Memory B cell (primary cell): ENCODE data around the gene STK39.

Experiments used
- ATAC-seq: fragments of 150-1000 bp; cut with Tn5 transposase; 2 replicates; pipeline ENCODE4 v1.10.0; 2021; ENCODE audit warnings: low read depth, mild to moderate bottlenecking, moderate library complexity
- DNase-seq, 2 donors: peaks; one replicate each; pipeline ENCODE4 v3.0.0; 2022; ENCODE audit warnings: low spot score in 2 of 2
- H3K27ac Mint-ChIP-seq: one replicate; pipeline ENCODE4 v1.8.0; 2022; ENCODE audit warnings: mild to moderate bottlenecking, moderate library complexity, mixed read lengths
- H3K27me3 Mint-ChIP-seq: one replicate; pipeline ENCODE4 v1.8.0; 2022; ENCODE audit warnings: mixed read lengths
- H3K36me3 Mint-ChIP-seq: one replicate; pipeline ENCODE4 v1.8.0; 2022; ENCODE audit warnings: mild to moderate bottlenecking, mixed read lengths
- H3K4me1 Mint-ChIP-seq: one replicate; pipeline ENCODE4 v1.8.0; 2022; ENCODE audit warnings: mixed read lengths
- H3K4me3 Mint-ChIP-seq: one replicate; pipeline ENCODE4 v1.8.0; 2022; ENCODE audit warnings: mild to moderate bottlenecking, moderate library complexity, mixed read lengths
- H3K9me3 Mint-ChIP-seq: one replicate; pipeline ENCODE4 v1.8.0; 2022; ENCODE audit warnings: mixed read lengths

STK39 gene

GRCh38 chr2:168254158-168254935, 7.0 kb upstream of the STK39 start:
- H3K4me3 Mint-ChIP-seq = no peak overlapping the region
- no peaks in the 10 kb centered on the region for H3K9me3 Mint-ChIP-seq

GRCh38 chr2:168253379-168253778, 6.0 kb upstream of the STK39 start:
- H3K36me3 Mint-ChIP-seq = no peaks in the 10 kb centered on the region
- H3K4me3 Mint-ChIP-seq = no peak overlapping the region
- no peaks in the 10 kb centered on the region for H3K27me3 Mint-ChIP-seq
- no peaks in the 10 kb centered on the region for H3K9me3 Mint-ChIP-seq
- ATAC-seq (no peak), DNase-seq (no peak)
- H3K27ac Mint-ChIP-seq = no peak overlapping the region
- H3K4me1 Mint-ChIP-seq = no peaks in the 10 kb centered on the region

More at GRCh38 chr2:168254158-168254935, 7.0 kb upstream of the STK39 start:
- H3K27me3 Mint-ChIP-seq = no peaks in the 10 kb centered on the region
- ATAC-seq (no peak), DNase-seq (no peak)
- H3K36me3 Mint-ChIP-seq = no peaks in the 10 kb centered on the region
- no peaks in the 10 kb centered on the region for H3K4me1 Mint-ChIP-seq
- no peak overlapping the region for H3K27ac Mint-ChIP-seq

- ATAC-seq (no peak), DNase-seq (no peak)
- Mint-ChIP-seq H3K9me3 (no peaks in the 10 kb centered on the region), H3K36me3 (no peaks in the 10 kb centered on the region), H3K27ac (no peak overlapping the region), H3K4me3 (no peak overlapping the region), H3K27me3 (no peaks in the 10 kb centered on the region), H3K4me1 (no peaks in the 10 kb centered on the region)
Measured at GRCh38 chr2:168252976-168253375, 5.6 kb upstream of the STK39 start.

GRCh38 chr2:168246483-168247340, 683 bp downstream of the STK39 start:
- ATAC-seq = peak; percentile 65
- peak overlapping the region; percentile 87 for H3K4me3 Mint-ChIP-seq
- H3K4me1 Mint-ChIP-seq = peaks cover 14% of the 10 kb centered on the region
- no peaks in the 10 kb centered on the region for H3K27me3 Mint-ChIP-seq
- DNase-seq = peak; percentile 64 to 72
- H3K9me3 Mint-ChIP-seq = no peaks in the 10 kb centered on the region
- no peaks in the 10 kb centered on the region for H3K36me3 Mint-ChIP-seq
- H3K27ac Mint-ChIP-seq = peak overlapping the region; percentile 78

GRCh38 chr2:168246072-168246482, 1.3 kb downstream of the STK39 start:
- Mint-ChIP-seq H3K27ac (peak overlapping the region; percentile 78), H3K4me3 (peak overlapping the region; percentile 86), H3K4me1 (peaks cover 14% of the 10 kb centered on the region), H3K27me3 (no peaks in the 10 kb centered on the region), H3K36me3 (no peaks in the 10 kb centered on the region), H3K9me3 (no peaks in the 10 kb centered on the region)
- no peak for DNase-seq
- no peak for ATAC-seq

- Mint-ChIP-seq H3K27ac (peak overlapping the region; percentile 65), H3K9me3 (no peaks in the 10 kb centered on the region), H3K4me1 (peaks cover 14% of the 10 kb centered on the region), H3K36me3 (no peaks in the 10 kb centered on the region), H3K27me3 (no peaks in the 10 kb centered on the region), H3K4me3 (peak overlapping the region; percentile 79)
- no peak for ATAC-seq
- no peak for DNase-seq
Measured at GRCh38 chr2:168245074-168245825, 2.1 kb downstream of the STK39 start.

- Mint-ChIP-seq H3K27ac (peak overlapping the region; percentile 65), H3K9me3 (no peaks in the 10 kb centered on the region), H3K36me3 (no peaks in the 10 kb centered on the region), H3K4me3 (peak overlapping the region; percentile 2), H3K27me3 (no peaks in the 10 kb centered on the region), H3K4me1 (peaks cover 14% of the 10 kb centered on the region)
- ATAC-seq (no peak), DNase-seq (peak in 1 of 2 donors; percentile 9)
Measured at GRCh38 chr2:168244318-168244717, 3.1 kb downstream of the STK39 start.

- no peaks in the 10 kb centered on the region for H3K27me3 Mint-ChIP-seq
- no peak overlapping the region for H3K4me3 Mint-ChIP-seq
- peaks cover 14% of the 10 kb centered on the region for H3K4me1 Mint-ChIP-seq
- H3K27ac Mint-ChIP-seq = no peak overlapping the region
- DNase-seq = no peak
- ATAC-seq = no peak
- no peaks in the 10 kb centered on the region for H3K36me3 Mint-ChIP-seq
- no peaks in the 10 kb centered on the region for H3K9me3 Mint-ChIP-seq
Measured at GRCh38 chr2:168243061-168243460, 4.3 kb downstream of the STK39 start.

GRCh38 chr2:168241746-168242145, 5.6 kb downstream of the STK39 start:
- no peak for ATAC-seq
- DNase-seq = no peak
- Mint-ChIP-seq H3K4me1 (peaks cover 14% of the 10 kb centered on the region), H3K36me3 (peaks cover 1% of the 10 kb centered on the region), H3K4me3 (no peak overlapping the region), H3K27ac (no peak overlapping the region), H3K9me3 (no peaks in the 10 kb centered on the region), H3K27me3 (no peaks in the 10 kb centered on the region)

GRCh38 chr2:168241208-168241607, 6.2 kb downstream of the STK39 start:
- Mint-ChIP-seq H3K4me1 (peaks cover 13% of the 10 kb centered on the region), H3K27ac (no peak overlapping the region), H3K27me3 (no peaks in the 10 kb centered on the region), H3K9me3 (no peaks in the 10 kb centered on the region), H3K36me3 (peaks cover 1% of the 10 kb centered on the region), H3K4me3 (no peak overlapping the region)
- no peak for ATAC-seq
- DNase-seq = no peak

- Mint-ChIP-seq H3K4me1 (peaks cover 4% of the 10 kb centered on the region), H3K27me3 (no peaks in the 10 kb centered on the region), H3K9me3 (no peaks in the 10 kb centered on the region), H3K27ac (no peak overlapping the region), H3K4me3 (no peak overlapping the region), H3K36me3 (peaks cover 1% of the 10 kb centered on the region)
- ATAC-seq = no peak
- DNase-seq = no peak
Measured at GRCh38 chr2:168239281-168239680, 8.1 kb downstream of the STK39 start.

- ATAC-seq (no peak), DNase-seq (no peak)
Measured at GRCh38 chr2:168237741-168238140, 9.7 kb downstream of the STK39 start.

GRCh38 chr2:168234407-168235085, 12.8 kb downstream of the STK39 start:
- DNase-seq = no peak
- H3K27me3 Mint-ChIP-seq = no peaks in the 10 kb centered on the region
- peaks cover 14% of the 10 kb centered on the region for H3K36me3 Mint-ChIP-seq
- ATAC-seq = no peak
- H3K4me3 Mint-ChIP-seq = no peak overlapping the region
- no peak overlapping the region for H3K27ac Mint-ChIP-seq
- no peaks in the 10 kb centered on the region for H3K9me3 Mint-ChIP-seq
- peaks cover 3% of the 10 kb centered on the region for H3K4me1 Mint-ChIP-seq

More at GRCh38 chr2:168237741-168238140, 9.7 kb downstream of the STK39 start:
- Mint-ChIP-seq H3K4me3 (no peak overlapping the region), H3K36me3 (peaks cover 1% of the 10 kb centered on the region), H3K27ac (no peak overlapping the region), H3K4me1 (peaks cover 3% of the 10 kb centered on the region), H3K27me3 (no peaks in the 10 kb centered on the region), H3K9me3 (no peaks in the 10 kb centered on the region)
